Esophagus squamous epithelium (tissue), 4 donors: ENCODE data around the gene SMYD4.

Experiments
- CTCF ChIP-seq, 6 experiments: fragments of 450-650 bp in 4 of 6; fragments of 200-600 bp in 2 of 6; sonication (generic) in 2 of 6; IDR thresholded peaks; one replicate each; pipeline ENCODE4 v1.5.1; 2016 to 2019; ENCODE audit warnings: antibody characterized with exemption in 6 of 6, mild to moderate bottlenecking in 4 of 6, moderate library complexity in 4 of 6
- POLR2A ChIP-seq, 4 donors: fragments of 450-650 bp; IDR thresholded peaks; one replicate each; pipeline ENCODE4 v1.6.1; 2017; ENCODE audit warnings: antibody characterized with exemption in 4 of 4, mild to moderate bottlenecking in 4 of 4, moderate library complexity in 3 of 4

DNA sequence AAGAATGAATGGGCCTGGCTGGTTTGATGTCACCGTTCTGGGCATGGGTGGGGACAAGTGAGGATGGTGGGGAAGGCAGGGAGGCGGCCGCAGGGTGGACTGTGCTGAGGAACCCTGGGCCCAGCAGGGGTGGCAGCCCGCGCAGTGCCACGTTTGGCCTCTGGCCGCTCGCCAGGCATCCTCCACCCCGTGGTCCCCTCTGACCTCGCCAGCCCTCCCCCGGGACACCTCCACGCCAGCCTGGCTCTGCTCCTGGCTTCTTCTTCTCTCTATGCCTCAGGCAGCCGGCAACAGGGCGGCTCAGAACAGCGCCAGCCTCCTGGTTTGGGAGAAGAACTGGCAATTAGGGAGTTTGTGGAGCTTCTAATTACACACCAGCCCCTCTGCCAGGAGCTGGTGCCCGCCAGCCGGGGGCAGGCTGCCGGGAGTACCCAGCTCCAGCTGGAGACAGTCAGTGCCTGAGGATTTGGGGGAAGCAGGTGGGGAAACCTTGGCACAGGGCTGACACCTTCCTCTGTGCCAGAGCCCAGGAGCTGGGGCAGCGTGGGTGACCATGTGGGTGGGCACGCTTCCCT is 74.4 kb downstream of the SMYD4 start:
- no peak for TF ChIP-seq CTCF (IDR thresholded peaks at IDR 0.05)
- TF ChIP-seq POLR2A (IDR thresholded peaks at IDR 0.05), result no peak
